Hepatocyte (in vitro differentiated cells): Measurements from ENCODE around the gene NTSR1.

Source experiments
- EZH2 ChIP-seq: fragments of 200-600 bp; sonication (generic); IDR thresholded peaks from 2 replicates; pipeline ENCODE4 v1.6.1; 2016; ENCODE audit warnings: antibody characterized with exemption, mild to moderate bottlenecking, borderline replicate concordance
- TF ChIP-seq, protein P1 (sequence below): fragments of 200-600 bp; sonication (generic); IDR thresholded peaks from 2 replicates; pipeline ENCODE4 v1.5.1; 2016; ENCODE audit warnings: antibody characterized with exemption, mild to moderate bottlenecking; ENCODE audit not compliant: poor library complexity

DNA sequence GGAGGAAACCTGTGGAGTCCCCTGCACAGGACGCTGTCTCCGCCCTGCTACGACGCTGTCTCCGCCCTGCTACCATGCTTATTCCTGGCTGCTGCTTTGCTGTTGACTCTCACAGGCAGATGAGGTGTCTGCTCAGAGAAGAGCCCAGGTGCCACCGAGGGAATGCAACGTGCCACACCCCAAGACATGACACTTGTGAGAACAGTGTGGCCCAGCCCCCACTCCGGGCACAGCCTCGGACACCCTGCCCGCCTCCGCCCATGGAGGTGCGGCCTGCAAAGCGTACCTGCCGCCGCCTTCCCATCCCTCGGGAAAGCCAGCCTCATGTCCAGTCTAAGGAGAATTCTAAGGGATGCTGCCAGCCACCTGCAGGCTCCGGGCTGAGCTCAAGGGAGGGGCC, 72.1 kb downstream of the NTSR1 start:
- TF ChIP-seq, protein P1, sequence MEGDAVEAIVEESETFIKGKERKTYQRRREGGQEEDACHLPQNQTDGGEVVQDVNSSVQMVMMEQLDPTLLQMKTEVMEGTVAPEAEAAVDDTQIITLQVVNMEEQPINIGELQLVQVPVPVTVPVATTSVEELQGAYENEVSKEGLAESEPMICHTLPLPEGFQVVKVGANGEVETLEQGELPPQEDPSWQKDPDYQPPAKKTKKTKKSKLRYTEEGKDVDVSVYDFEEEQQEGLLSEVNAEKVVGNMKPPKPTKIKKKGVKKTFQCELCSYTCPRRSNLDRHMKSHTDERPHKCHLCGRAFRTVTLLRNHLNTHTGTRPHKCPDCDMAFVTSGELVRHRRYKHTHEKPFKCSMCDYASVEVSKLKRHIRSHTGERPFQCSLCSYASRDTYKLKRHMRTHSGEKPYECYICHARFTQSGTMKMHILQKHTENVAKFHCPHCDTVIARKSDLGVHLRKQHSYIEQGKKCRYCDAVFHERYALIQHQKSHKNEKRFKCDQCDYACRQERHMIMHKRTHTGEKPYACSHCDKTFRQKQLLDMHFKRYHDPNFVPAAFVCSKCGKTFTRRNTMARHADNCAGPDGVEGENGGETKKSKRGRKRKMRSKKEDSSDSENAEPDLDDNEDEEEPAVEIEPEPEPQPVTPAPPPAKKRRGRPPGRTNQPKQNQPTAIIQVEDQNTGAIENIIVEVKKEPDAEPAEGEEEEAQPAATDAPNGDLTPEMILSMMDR, result no peak
- no peak for TF ChIP-seq EZH2
